Measurements from ENCODE around the gene INHBA. TPM values are rescaled to one million over a fixed set of nuclear protein-coding genes. Genes with fewer than 3 reads are reported as not detected.

The INHBA gene
- total and polyA plus RNA-seq, 7 donors, result 0.05 to 0.49 (median 0.15) TPM

DNA sequence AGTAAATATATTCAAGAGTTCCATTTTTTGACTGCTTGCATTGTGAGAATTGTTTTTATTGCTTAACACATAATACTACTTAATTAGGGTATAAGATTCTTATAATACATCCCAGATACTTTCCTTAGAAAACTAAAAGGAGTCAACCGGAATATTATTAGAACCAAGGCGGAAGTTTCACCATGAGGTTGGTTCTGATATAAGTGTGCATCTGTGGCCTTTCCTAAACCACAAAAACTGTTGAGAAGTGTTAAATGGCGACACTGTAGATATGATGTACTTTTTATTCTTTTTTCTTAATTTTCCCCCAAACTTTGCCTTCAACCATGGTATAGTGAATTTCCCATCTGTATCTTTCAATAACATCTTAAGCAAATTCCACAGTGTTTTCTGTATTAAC, 32.3 kb upstream of the INHBA start:
- Histone ChIP-seq H3K4me1 (no peaks in the 10 kb centered on the region), H3K9me3 (no peaks in the 10 kb centered on the region), H3K4me3 (no peak overlapping the region), H3K36me3 (ENCODE audit: insufficient read depth in 1 of 2, low read depth in 1 of 2) (no peaks in the 10 kb centered on the region), H3K27ac (no peak overlapping the region), H3K27me3 (ENCODE audit: insufficient read depth in 3 of 3, low read length in 2 of 3) (no peaks in the 10 kb centered on the region)
- no peak for ATAC-seq
- WGBS, 3 donors, result 88 to 97% (median 92%) methylated on average over 3 of the region's 3 CpGs
- TF ChIP-seq, protein P1, sequence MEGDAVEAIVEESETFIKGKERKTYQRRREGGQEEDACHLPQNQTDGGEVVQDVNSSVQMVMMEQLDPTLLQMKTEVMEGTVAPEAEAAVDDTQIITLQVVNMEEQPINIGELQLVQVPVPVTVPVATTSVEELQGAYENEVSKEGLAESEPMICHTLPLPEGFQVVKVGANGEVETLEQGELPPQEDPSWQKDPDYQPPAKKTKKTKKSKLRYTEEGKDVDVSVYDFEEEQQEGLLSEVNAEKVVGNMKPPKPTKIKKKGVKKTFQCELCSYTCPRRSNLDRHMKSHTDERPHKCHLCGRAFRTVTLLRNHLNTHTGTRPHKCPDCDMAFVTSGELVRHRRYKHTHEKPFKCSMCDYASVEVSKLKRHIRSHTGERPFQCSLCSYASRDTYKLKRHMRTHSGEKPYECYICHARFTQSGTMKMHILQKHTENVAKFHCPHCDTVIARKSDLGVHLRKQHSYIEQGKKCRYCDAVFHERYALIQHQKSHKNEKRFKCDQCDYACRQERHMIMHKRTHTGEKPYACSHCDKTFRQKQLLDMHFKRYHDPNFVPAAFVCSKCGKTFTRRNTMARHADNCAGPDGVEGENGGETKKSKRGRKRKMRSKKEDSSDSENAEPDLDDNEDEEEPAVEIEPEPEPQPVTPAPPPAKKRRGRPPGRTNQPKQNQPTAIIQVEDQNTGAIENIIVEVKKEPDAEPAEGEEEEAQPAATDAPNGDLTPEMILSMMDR (IDR thresholded peaks at IDR 0.05), result no peak
- no peak for DNase-seq
- intact Hi-C loops (cut with DNase I), result no loop called here

DNA sequence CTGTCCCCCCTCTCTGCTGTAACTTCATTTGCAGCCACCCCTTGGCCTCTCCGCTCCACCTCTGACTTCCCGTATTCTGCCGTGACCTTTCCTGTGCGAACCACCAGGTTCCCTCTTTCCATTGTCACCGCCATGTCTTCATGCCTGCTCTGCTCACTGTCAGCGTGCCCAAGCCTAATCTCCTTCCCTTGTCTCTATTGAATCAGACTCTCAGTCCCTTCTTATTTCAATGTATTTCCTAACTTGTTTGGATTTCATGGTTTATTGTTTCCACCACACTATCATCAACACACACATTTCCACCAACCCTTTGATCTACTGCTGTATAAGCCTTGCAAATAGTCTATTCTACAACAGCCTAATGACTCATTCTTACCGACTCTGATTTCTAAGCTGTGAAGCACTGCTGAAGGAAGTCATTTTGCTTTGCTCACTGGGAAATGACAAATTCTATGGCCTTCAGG, 30.0 kb upstream of the INHBA start:
- DNase-seq (no peak), ATAC-seq (no peak)
- Histone ChIP-seq H3K4me3 (no peak overlapping the region), H3K36me3 (ENCODE audit: insufficient read depth in 1 of 2, low read depth in 1 of 2) (no peaks in the 10 kb centered on the region), H3K9me3 (no peaks in the 10 kb centered on the region), H3K27me3 (ENCODE audit: insufficient read depth in 3 of 3, low read length in 2 of 3) (no peaks in the 10 kb centered on the region), H3K4me1 (no peaks in the 10 kb centered on the region), H3K27ac (no peak overlapping the region)
- TF ChIP-seq, protein P1 (IDR thresholded peaks at IDR 0.05), result no peak
- intact Hi-C loops (cut with DNase I), result no loop called here
- 53 to 59% (median 58%) methylated on average over 7 of the region's 7 CpGs for WGBS, 3 donors

DNA sequence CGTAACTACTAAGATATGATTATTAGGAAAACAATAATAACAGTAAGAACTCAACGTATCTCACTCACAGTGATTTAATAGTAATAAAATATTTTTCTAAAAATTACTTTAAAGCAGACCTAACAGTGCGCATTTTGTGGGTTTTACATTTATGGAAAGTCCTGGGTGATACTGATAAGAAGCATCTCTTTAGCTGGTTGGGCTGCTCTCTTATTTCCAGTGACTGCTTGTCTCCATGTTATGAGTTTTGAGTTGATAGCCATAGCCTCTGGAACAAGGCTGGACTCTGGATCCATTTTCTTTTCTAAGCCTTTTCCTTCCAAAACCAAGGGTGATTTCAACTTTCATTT, 29.5 kb upstream of the INHBA start:
- ATAC-seq, result no peak
- Histone ChIP-seq H3K4me1 (no peaks in the 10 kb centered on the region), H3K4me3 (no peak overlapping the region), H3K27me3 (ENCODE audit: insufficient read depth in 3 of 3, low read length in 2 of 3) (no peaks in the 10 kb centered on the region), H3K27ac (no peak overlapping the region), H3K36me3 (ENCODE audit: insufficient read depth in 1 of 2, low read depth in 1 of 2) (no peaks in the 10 kb centered on the region), H3K9me3 (no peaks in the 10 kb centered on the region)
- TF ChIP-seq, protein P1 (IDR thresholded peaks at IDR 0.05), result no peak
- intact Hi-C loops (cut with DNase I), result no loop called here
- 48 to 61% (median 50%) methylated on average over 3 of the region's 3 CpGs for WGBS, 3 donors
- no peak for DNase-seq

DNA sequence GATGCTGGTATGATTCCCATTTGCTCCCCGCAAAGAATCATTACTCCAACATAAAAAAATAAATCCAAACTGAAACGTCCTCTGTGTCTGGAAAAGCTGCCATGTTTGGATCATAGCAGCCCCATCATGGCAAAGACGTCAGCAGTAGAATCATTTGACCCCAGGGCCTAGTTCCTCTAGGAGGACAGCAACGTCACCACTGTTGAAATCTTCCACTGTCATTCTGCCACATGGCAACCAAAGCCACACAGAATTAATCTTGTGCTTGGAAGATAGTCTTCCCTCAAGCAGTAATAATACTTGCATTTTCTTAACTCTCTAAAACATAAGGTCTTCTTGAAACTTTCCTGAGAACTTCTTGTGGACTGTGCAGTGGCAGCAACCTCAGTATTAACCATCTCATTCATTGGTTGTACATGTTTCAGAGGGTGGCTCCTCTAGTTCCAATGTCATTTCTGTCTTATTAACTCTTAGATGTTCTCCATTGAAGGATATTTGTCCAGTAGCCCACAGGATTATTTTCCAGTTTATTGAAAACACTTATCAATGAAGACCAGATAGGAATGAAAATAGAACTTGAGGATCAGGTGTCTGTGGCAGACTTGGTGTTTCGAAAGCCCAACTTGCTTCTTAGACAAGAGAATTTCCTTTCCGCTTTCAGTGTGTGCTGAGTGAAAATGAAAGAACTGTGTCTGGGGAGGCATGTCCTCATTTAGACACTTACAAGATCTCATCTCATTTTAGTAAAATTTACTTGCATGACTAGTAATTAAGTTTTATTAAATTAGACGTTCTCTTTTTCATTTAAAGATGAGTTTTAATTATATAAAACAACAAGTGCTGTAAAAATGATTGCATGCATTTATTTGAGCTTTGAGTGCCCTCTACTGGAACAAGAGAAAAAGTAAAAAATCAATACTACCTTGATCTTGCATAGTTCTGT, 28.9 kb upstream of the INHBA start:
- Histone ChIP-seq H3K27me3 (ENCODE audit: insufficient read depth in 3 of 3, low read length in 2 of 3) (no peaks in the 10 kb centered on the region), H3K4me3 (no peak overlapping the region), H3K27ac (no peak overlapping the region), H3K36me3 (ENCODE audit: insufficient read depth in 1 of 2, low read depth in 1 of 2) (no peaks in the 10 kb centered on the region), H3K4me1 (no peaks in the 10 kb centered on the region), H3K9me3 (no peaks in the 10 kb centered on the region)
- TF ChIP-seq, protein P1 (IDR thresholded peaks at IDR 0.05), result peak; percentile 28
- no peak for DNase-seq
- intact Hi-C loops (cut with DNase I), result no loop called here
- ATAC-seq, result no peak
- 64 to 67% (median 64%) methylated on average over 7 of the region's 7 CpGs for WGBS, 3 donors

Data from psoas muscle (tissue), 8 donors.